GM21786 (cell line): Measurements from ENCODE around the gene GPATCH4.
A peak's percentile ranks its signal among the peaks of the same experiment; 100 is the strongest.
"Not testable (repeated sequence)": the region's sequence is repeated elsewhere in the genome, so short reads cannot be mapped to it uniquely, and the experiment has no call there.

Source experiments
- ATAC-seq: cut with Tn5 transposase; IDR thresholded peaks from one replicate; pipeline ENCODE4 v1.9.1; 2021; ENCODE audit not compliant: unreplicated experiment

Gene GPATCH4

GRCh38 chr1:156581661-156582387 is 19.5 kb downstream of the GPATCH4 start:
- ATAC-seq = no peak

- ATAC-seq = no peak
Observed at GRCh38 chr1:156579472-156579871, 21.8 kb downstream of the GPATCH4 start, which contains the start of gene TTC24. TSS of gene TTC24 (plus strand) at chr1:156579723. CDS start at chr1:156581365, 1,642 bp downstream.

GRCh38 chr1:156578055-156578454 is 23.2 kb downstream of the GPATCH4 start:
- ATAC-seq = no peak

GRCh38 chr1:156577550-156577949 is 23.7 kb downstream of the GPATCH4 start:
- no peak for ATAC-seq

GRCh38 chr1:156574039-156574633 is 27.1 kb downstream of the GPATCH4 start:
- ATAC-seq = no peak

GRCh38 chr1:156572663-156573018 is 28.6 kb downstream of the GPATCH4 start:
- ATAC-seq = no peak

- ATAC-seq = peak; percentile 78
Observed at GRCh38 chr1:156571919-156572662, 29.2 kb downstream of the GPATCH4 start, which contains the start of gene IQGAP3. TSS of gene IQGAP3 (minus strand) at chr1:156572565. CDS start at chr1:156572529, 36 bp downstream.

- ATAC-seq = no peak
Observed at GRCh38 chr1:156571261-156571852, 29.9 kb downstream of the GPATCH4 start.

- no peak for ATAC-seq
Observed at GRCh38 chr1:156566436-156566835, 34.8 kb downstream of the GPATCH4 start.

- ATAC-seq = no peak
Observed at GRCh38 chr1:156565519-156565918, 35.8 kb downstream of the GPATCH4 start.

- ATAC-seq = no peak
Observed at GRCh38 chr1:156560585-156561163, 40.6 kb downstream of the GPATCH4 start.

- no peak for ATAC-seq
Observed at GRCh38 chr1:156559797-156560385, 41.4 kb downstream of the GPATCH4 start.

GRCh38 chr1:156559086-156559796 is 42.0 kb downstream of the GPATCH4 start:
- no peak for ATAC-seq

GRCh38 chr1:156556354-156556753 is 44.9 kb downstream of the GPATCH4 start:
- ATAC-seq = no peak

- ATAC-seq = no peak
Observed at GRCh38 chr1:156555715-156556114, 45.6 kb downstream of the GPATCH4 start.

GRCh38 chr1:156554971-156555370 is 46.3 kb downstream of the GPATCH4 start:
- ATAC-seq = no peak

- no peak for ATAC-seq
Observed at GRCh38 chr1:156553860-156554485, 47.3 kb downstream of the GPATCH4 start.

GRCh38 chr1:156552937-156553336 is 48.3 kb downstream of the GPATCH4 start:
- not testable (repeated sequence) for ATAC-seq

GRCh38 chr1:156552518-156552917 is 48.8 kb downstream of the GPATCH4 start:
- no peak for ATAC-seq

GRCh38 chr1:156551869-156552268 is 49.4 kb downstream of the GPATCH4 start:
- no peak for ATAC-seq
